GM21526 (cell line): ENCODE results near the gene SV2C.
"Not testable (repeated sequence)": the region's sequence is repeated elsewhere in the genome, so short reads cannot be mapped to it uniquely, and the experiment has no call there.

Experiments
- ATAC-seq: cut with Tn5 transposase; IDR thresholded peaks from one replicate; pipeline ENCODE4 v1.9.1; 2021; ENCODE audit warnings: moderate library complexity; ENCODE audit not compliant: unreplicated experiment, low FRiP score

The SV2C gene

DNA sequence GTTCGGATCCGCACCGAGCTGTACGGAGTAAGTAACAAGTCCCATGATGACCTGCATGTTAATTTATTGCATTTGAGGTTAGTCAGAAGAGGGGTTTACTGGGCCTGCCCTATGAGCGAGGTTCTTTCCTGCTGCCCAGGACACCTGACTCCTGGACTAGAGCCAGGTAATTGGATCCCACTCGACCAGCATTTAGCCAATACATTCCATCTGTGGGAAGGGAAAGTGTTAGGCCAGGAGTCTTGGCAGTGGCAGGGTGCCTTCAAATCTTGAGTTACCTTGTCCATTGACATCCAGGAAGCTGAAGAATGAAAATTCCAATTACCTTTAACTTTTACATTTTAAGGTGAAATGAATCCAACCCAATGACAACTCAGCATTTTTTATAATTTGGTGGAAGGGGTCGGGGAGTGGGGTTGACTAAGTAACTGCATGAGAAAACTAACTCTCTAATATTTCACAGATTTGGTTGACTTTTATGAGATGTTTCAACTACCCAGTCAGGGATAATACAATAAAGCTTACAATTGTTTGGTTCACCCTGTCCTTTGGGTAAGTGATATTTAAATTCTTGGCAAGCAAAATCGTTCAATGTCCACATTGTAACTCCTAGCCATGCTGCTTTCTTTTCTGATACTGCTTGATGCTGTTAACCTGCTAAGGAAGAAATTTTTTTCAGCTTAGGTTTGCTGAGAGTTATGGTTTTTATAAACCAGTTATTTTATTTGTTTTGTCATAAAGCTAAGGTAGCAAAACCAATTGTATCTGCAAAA, 208.3 kb downstream of the SV2C start:
- ATAC-seq = no peak

- ATAC-seq = peak; percentile 52
Measured at GRCh38 chr5:76292620-76293322, 209.6 kb downstream of the SV2C start.

DNA sequence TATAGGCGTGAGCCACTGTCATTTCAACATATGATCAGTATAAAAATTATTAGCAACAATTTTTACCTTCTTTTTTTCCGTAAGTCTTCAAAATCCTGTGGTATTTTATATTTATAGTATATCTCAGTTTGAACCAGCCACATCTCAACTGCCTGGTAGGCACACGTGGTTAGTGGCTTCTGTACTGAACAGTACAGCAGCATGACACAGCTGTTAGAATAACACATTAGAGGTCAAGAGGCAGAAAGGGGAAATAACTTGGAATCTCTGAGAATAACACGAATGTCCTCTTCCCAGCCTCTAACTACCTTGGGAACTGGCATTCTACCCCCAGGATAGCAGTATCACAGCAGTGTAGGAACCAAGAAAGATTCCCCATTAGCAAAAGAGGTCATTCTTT, 211.4 kb downstream of the SV2C start:
- ATAC-seq = no peak

- no peak for ATAC-seq
Measured at GRCh38 chr5:76298852-76299251, 215.7 kb downstream of the SV2C start.

DNA sequence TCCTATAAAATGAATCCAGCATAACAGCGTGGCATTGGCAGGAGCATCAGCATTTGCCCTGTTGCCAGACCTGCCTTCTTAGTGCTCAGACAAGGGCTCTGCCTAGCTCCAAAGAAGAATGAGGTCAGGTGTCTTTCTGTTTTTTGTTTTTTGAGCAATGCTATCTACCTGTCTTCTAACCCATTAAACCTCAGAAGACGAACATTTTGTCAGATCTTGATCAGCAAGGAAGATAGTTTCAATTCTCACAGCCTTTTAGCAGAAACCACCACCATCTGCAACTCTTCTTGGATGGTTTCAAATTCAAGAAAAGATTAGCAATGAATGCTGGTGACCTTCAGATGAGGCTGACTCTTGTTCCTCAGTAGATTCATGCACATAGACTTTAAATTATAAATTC, 216.4 kb downstream of the SV2C start:
- ATAC-seq = no peak

- not testable (repeated sequence) for ATAC-seq
Measured at GRCh38 chr5:76301932-76302331, 218.7 kb downstream of the SV2C start.

DNA sequence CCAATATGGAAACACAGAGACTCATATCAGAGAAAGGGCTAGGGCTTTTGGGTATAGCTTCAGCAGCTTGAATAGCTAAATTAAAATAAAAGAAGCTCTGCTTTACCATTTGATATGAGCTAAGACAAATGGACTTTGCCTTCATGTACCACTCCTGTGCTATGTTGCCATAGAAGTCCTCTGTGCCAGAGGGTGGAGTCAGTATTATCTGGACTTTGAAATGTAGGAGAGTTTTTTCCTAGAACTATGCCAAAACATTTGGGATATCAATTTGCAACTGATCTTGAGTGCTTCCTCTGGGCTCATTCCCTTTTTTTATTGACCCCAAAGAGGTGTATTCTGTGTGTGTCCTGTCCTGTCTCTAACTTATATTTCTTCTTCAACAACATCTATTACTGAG, 219.5 kb downstream of the SV2C start:
- ATAC-seq = not testable (repeated sequence)

DNA sequence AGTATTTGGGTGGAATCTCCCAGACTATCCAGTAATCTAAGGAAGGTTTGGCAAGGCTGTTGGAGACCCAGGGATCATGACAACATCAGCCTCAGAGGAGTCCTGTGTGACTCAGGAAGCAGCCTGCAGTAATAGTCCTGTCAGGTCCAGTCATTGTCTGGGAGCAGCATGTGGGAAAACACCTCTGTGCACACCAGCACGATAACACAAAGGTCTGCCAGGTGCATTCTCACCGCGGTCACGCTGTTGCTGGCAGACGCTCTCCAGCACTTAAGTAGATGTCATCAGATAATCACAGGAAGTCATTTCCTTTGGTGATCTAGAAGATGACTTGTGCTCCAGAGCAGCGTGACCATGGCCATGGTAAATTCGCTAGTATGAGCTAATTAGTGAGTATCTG, 220.7 kb downstream of the SV2C start:
- no peak for ATAC-seq

- no peak for ATAC-seq
Measured at GRCh38 chr5:76305269-76305668, 222.1 kb downstream of the SV2C start.

DNA sequence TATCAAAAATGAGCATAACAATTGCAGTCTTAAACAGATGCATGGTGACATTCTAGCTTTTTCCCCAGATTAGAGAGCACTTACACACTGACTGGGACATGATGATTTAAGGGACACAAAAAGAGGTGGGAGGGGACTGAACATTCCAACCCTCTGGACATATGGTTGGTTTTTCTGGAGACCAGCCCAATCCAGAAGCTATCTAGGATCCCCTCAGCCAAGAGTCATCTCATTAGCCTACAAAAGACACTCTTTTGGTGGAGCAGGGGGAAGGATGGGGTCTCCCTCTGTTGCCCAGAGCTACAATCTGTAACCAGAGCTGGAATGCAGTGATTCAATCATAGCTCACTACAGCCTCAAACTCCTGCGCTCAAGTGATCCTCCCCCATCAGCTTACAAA, 222.6 kb downstream of the SV2C start:
- no peak for ATAC-seq

- no peak for ATAC-seq
Measured at GRCh38 chr5:76310208-76310607, 227.0 kb downstream of the SV2C start.

GRCh38 chr5:76312783-76313182, 229.6 kb downstream of the SV2C start:
- ATAC-seq = no peak

DNA sequence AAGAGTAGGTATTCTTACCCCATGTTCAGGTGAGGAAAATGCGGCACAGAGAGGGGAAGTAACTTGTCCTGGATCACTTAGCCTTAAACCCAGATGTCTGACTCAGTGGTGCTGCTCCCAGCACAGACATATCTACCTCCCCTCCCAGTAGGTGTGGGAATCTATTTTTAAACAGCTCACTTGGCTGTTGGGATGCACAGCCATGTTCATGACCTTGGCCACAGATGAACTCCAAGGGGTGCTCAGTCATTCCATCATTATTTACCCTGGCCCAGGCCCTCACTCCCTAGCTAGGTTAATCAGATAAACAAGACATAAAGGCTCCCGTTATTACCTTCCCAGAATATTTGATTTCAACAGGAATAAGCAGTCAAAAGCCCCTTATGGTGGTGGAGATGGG, 231.5 kb downstream of the SV2C start:
- no peak for ATAC-seq

GRCh38 chr5:76319673-76320072, 236.5 kb downstream of the SV2C start:
- ATAC-seq = no peak

GRCh38 chr5:76323494-76323893, 240.3 kb downstream of the SV2C start:
- not testable (repeated sequence) for ATAC-seq

GRCh38 chr5:76325326-76325725, 242.1 kb downstream of the SV2C start:
- no peak for ATAC-seq

GRCh38 chr5:76325876-76326491, 242.8 kb downstream of the SV2C start:
- ATAC-seq = no peak

- ATAC-seq = no peak
Measured at GRCh38 chr5:76326577-76327302, 243.6 kb downstream of the SV2C start.

- ATAC-seq = no peak
Measured at GRCh38 chr5:76329346-76329745, 246.2 kb downstream of the SV2C start.

DNA sequence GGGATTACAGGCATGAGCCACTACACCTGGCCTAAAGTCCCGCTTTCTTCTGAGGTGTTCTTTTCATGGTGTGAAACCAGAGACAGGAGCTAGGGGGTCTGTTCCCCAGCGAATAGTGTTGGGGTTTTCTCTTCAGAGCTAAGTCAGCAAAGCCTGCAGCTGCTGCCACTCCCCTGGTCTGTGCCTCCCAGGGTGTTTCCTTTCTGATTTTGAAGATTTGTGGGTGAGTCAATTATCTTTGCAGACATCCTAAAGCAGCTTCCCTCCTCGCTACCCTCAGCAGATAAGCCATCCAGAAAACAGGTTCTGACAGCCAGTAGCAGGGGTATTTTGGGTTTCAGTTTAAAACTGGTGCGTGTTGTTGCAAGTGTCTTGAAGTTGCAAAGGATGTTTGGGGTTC, 247.9 kb downstream of the SV2C start:
- no peak for ATAC-seq

GRCh38 chr5:76332102-76332501, 248.9 kb downstream of the SV2C start:
- no peak for ATAC-seq
